Upper lobe of right lung (tissue), 1 donor: Measurements from ENCODE around the gene KIAA0586. TPM values are rescaled to one million over a fixed set of nuclear protein-coding genes. Genes with fewer than 3 reads are reported as not detected.
"Not testable (repeated sequence)": the region's sequence is repeated elsewhere in the genome, so short reads cannot be mapped to it uniquely, and the experiment has no call there.

Experiments
- ATAC-seq: fragments of 200-7000 bp; cut with Tn5 transposase; one replicate; pipeline ENCODE4 v1.9.1; 2020; ENCODE audit warnings: mild to moderate bottlenecking, moderate library complexity
- DNase-seq: peaks from one replicate; pipeline ENCODE4 v3.0.0-alpha.2; 2020
- H3K27ac ChIP-seq: fragments of 200-600 bp; one replicate; pipeline ENCODE4 v1.8.0; 2022
- H3K27me3 ChIP-seq: fragments of 200-600 bp; one replicate; pipeline ENCODE4 v1.8.0; 2022; ENCODE audit warnings: mild to moderate bottlenecking
- H3K36me3 ChIP-seq: fragments of 200-600 bp; one replicate; pipeline ENCODE4 v1.8.0; 2022
- H3K4me1 ChIP-seq: fragments of 200-600 bp; one replicate; pipeline ENCODE4 v1.8.0; 2022
- H3K4me3 ChIP-seq: fragments of 200-600 bp; one replicate; pipeline ENCODE4 v1.8.0; 2022; ENCODE audit warnings: mild to moderate bottlenecking
- H3K9me3 ChIP-seq: fragments of 200-600 bp; one replicate; pipeline ENCODE4 v1.8.0; 2022
- CTCF ChIP-seq: fragments of 200-600 bp; IDR thresholded peaks from one replicate; pipeline ENCODE4 v1.8.0; 2022; ENCODE audit warnings: antibody characterized with exemption
- intact Hi-C: fragments of 100-400 bp; cut with DNase I; formaldehyde crosslinking; loops from one replicate; pipeline ENCODE4 v1.11.0; 2022
- total RNA-seq: library from RNA; stranded (reverse); fragmentation: NEBNext Ultra II Directional; extraction: Animal tissue kit (Norgen Biotek cat#: 25700); gene quantifications from one replicate; pipeline ENCODE4 v1.2.1, GENCODE V29; 2021
- donor health status: DM: no; HTN: yes; CAD: no; lungs with severe emphysema.

The KIAA0586 gene
- total RNA-seq, 1 donor from 2014 or later: 16.3 TPM

GRCh38 chr14:58513272-58513671, 85.8 kb downstream of the KIAA0586 start:
- no peak for ATAC-seq
- Histone ChIP-seq H3K4me3 (no peak overlapping the region), H3K36me3 (peaks cover 9% of the 10 kb centered on the region), H3K27me3 (no peaks in the 10 kb centered on the region), H3K4me1 (no peaks in the 10 kb centered on the region), H3K9me3 (no peaks in the 10 kb centered on the region), H3K27ac (no peak overlapping the region)
- no peak for DNase-seq
- intact Hi-C loops: no loop called here
- no peak for TF ChIP-seq CTCF

- Histone ChIP-seq H3K4me3 (no peak overlapping the region), H3K36me3 (no peaks in the 10 kb centered on the region), H3K4me1 (no peaks in the 10 kb centered on the region), H3K27me3 (no peaks in the 10 kb centered on the region), H3K27ac (no peak overlapping the region), H3K9me3 (no peaks in the 10 kb centered on the region)
- TF ChIP-seq CTCF: no peak
- intact Hi-C loops: no loop called here
- no peak for ATAC-seq
- DNase-seq: no peak
Observed at GRCh38 chr14:58517592-58517991, 90.1 kb downstream of the KIAA0586 start.

- H3K4me1 ChIP-seq, intact Hi-C loops, H3K27ac ChIP-seq, H3K27me3 ChIP-seq, H3K9me3 ChIP-seq, H3K36me3 ChIP-seq, ATAC-seq, DNase-seq, H3K4me3 ChIP-seq: not testable (repeated sequence)
Observed at GRCh38 chr14:58525691-58526090, 98.2 kb downstream of the KIAA0586 start.

- Histone ChIP-seq H3K36me3 (no peaks in the 10 kb centered on the region), H3K4me1 (no peaks in the 10 kb centered on the region), H3K27me3 (no peaks in the 10 kb centered on the region), H3K4me3 (no peak overlapping the region), H3K27ac (no peak overlapping the region), H3K9me3 (no peaks in the 10 kb centered on the region)
- ATAC-seq (no peak), DNase-seq (no peak)
- intact Hi-C loops: no loop called here
- no peak for TF ChIP-seq CTCF
Observed at GRCh38 chr14:58533446-58533845, 105.9 kb downstream of the KIAA0586 start.

GRCh38 chr14:58535044-58535443, 107.5 kb downstream of the KIAA0586 start:
- Histone ChIP-seq H3K9me3 (no peaks in the 10 kb centered on the region), H3K4me3 (no peak overlapping the region), H3K36me3 (no peaks in the 10 kb centered on the region), H3K27ac (no peak overlapping the region), H3K4me1 (no peaks in the 10 kb centered on the region), H3K27me3 (no peaks in the 10 kb centered on the region)
- DNase-seq (no peak), ATAC-seq (no peak)
- no peak for TF ChIP-seq CTCF
- intact Hi-C loops: no loop called here

GRCh38 chr14:58537004-58537403, 109.5 kb downstream of the KIAA0586 start:
- H3K36me3 ChIP-seq: no peaks in the 10 kb centered on the region
- no peaks in the 10 kb centered on the region for H3K27me3 ChIP-seq
- H3K4me1 ChIP-seq: no peaks in the 10 kb centered on the region
- DNase-seq (no peak), ATAC-seq (no peak)
- intact Hi-C loops: no loop called here
- H3K27ac ChIP-seq: no peak overlapping the region
- no peaks in the 10 kb centered on the region for H3K9me3 ChIP-seq
- no peak for TF ChIP-seq CTCF
- H3K4me3 ChIP-seq: no peak overlapping the region
